ENCODE data around the gene LSM3.

DNA sequence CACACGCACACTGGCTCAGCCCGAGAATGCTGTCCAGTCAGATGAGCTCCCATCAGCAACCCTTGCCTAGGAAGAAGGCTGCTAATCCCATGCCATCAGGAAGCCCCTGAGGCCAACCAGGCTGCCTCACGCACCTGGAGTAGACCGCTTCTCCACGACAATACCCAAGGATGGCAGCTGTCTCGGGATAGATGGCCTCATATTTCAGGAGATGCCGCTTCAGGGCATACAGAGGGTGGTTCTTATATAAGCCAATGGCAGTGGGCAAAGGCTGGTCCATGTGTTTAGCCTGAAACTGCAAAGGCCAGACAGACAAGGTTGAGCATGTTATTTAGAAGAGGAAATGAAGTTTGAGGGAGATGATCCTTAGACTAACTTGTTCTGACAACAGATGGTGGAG, 22.4 kb upstream of the LSM3 start:
- TF ChIP-seq, protein P1, sequence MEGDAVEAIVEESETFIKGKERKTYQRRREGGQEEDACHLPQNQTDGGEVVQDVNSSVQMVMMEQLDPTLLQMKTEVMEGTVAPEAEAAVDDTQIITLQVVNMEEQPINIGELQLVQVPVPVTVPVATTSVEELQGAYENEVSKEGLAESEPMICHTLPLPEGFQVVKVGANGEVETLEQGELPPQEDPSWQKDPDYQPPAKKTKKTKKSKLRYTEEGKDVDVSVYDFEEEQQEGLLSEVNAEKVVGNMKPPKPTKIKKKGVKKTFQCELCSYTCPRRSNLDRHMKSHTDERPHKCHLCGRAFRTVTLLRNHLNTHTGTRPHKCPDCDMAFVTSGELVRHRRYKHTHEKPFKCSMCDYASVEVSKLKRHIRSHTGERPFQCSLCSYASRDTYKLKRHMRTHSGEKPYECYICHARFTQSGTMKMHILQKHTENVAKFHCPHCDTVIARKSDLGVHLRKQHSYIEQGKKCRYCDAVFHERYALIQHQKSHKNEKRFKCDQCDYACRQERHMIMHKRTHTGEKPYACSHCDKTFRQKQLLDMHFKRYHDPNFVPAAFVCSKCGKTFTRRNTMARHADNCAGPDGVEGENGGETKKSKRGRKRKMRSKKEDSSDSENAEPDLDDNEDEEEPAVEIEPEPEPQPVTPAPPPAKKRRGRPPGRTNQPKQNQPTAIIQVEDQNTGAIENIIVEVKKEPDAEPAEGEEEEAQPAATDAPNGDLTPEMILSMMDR (IDR thresholded peaks at IDR 0.05; ENCODE audit: poor library complexity): no peak
- TF ChIP-seq EZH2 (IDR thresholded peaks at IDR 0.05; ENCODE audit: borderline replicate concordance): no peak

All from hepatocyte (in vitro differentiated cells).